Stimulated activated naive CD8-positive, alpha-beta T cell treated with anti-CD3 and anti-CD28 coated beads, Interleukin-15, Interleukin-2, amounts not matched to agents 100 U/mL and 50 U/mL, for 24 hours (primary cell): ENCODE results near the gene CPA5.
"Not testable (repeated sequence)": the region's sequence is repeated elsewhere in the genome, so short reads cannot be mapped to it uniquely, and the experiment has no call there.

Experiments
- ATAC-seq: fragments of 150-1000 bp; cut with Tn5 transposase; one replicate; pipeline ENCODE4 v1.10.0; 2021
- DNase-seq: peaks from one replicate; pipeline ENCODE4 v3.0.0; 2021

Gene CPA5

GRCh38 chr7:130344271-130344866, at the start of gene CPA5:
CPA5 (plus strand) TSS chr7:130344816; CDS start chr7:130346486, 1,670 bp downstream.
- no peak for DNase-seq
- ATAC-seq: no peak

DNA sequence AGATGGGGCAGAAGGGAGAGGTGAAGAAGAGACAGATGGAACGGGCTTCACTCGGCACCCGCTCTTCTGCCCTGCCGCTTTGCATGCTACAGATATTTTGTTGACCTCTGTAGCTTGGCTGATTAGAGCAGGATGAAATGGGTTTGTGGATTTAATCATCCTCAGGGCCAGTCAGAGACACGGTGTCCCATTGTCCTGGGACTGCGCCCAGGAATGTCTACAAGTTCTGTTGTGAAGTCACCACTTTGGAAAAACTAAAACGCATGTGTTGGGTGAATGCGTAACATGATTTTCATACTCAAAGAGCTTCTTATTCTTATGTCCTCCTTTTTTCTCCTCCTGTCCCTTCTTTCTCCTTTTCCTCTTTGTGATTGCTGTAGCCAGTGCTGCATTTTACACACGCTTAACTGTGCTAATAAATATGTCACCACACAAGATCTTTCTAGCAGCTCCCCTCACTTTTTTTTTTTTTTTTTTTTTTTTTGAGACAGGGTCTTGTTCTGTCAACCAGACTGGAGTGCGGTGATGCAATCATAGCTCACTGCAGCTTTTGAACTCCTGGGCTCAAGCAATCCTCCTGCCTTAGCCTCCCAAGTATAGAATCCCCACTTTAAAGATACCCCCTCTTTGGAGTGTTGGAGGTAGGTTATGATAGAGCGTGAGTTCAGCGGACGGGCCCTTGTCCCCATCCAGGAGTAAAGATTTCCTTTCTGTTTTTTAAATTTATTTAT, 48.2 kb upstream of the CPA5 start:
- ATAC-seq (no peak), DNase-seq (no peak)

DNA sequence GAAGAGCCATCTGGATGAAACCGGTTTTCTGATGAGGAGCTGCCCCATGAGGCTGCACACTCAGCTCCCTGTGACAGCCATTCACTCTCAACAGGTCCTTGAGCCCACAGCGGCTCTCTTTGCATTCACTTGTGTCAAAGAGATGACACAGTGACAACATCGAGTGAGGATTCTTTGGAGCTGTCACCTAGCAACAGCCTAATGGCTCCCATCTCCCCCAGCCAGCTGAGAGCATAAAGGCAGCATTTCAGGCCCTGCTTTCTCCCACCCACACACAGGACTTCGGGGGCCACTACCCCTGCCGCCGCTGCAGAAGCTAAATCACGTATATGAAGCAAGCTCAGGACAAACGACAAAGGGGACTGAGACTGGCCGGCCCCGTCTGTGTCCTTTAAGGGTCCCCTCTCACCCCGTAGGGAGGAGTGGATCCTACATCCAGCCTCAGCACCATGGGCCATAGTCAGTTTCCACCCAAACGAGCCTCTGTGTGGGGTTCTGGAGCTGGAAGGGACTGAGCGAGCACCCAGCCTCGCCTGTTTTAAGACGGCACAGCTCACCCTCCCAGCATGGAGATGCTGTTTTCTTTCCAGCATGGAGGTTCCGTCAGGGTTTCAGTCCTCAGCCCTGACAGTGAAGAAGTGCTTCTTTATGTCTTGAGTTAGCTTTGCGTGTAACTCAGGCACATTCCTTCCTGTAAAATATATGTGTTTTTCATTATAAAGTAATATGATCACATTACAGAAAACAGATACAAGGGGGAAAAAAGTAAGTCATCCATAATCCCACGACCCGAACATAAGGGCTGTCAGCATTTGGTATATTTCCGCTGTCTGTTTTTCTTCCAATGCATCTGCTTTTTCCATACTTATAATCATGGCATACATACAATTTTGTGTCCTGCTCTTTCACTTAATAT, 46.7 kb upstream of the CPA5 start:
- no peak for DNase-seq
- ATAC-seq: no peak

DNA sequence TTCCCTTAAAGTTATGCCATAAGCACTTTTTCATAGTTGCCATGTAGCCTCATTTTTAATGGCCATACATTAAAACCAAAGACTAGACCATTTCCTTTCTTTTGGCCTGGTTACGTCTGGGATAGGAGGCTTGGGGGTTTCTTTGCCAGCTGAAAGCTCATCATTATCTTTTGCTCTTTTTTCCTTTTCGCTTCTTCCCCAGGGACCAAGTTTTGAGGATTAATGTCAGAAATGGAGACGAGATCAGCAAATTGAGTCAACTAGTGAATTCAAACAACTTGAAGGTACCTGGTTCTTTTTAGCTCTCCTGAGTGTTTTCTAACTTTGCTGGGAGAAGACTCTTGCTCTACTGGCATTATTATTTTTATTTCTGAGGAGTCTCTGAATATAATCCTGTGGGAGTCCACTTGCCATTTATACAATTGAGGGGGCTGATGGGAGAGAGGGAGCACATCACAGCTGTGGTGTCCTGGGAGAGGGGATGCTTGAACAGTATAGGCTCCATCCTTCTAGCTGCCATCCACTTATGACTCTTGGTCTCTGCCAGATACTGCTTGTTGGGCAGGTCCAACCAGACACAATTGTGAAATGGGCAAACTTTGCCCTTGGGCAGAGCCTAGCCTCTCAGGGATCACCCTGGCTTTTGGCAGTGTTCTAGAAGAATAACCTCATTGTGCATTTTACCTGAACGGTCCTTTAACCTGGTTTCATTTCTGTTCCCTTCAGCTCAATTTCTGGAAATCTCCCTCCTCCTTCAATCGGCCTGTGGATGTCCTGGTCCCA, 45.9 kb upstream of the CPA5 start:
- DNase-seq (no peak), ATAC-seq (no peak)

- DNase-seq (no peak), ATAC-seq (no peak)
Measured at GRCh38 chr7:130299866-130300265, 44.8 kb upstream of the CPA5 start.

DNA sequence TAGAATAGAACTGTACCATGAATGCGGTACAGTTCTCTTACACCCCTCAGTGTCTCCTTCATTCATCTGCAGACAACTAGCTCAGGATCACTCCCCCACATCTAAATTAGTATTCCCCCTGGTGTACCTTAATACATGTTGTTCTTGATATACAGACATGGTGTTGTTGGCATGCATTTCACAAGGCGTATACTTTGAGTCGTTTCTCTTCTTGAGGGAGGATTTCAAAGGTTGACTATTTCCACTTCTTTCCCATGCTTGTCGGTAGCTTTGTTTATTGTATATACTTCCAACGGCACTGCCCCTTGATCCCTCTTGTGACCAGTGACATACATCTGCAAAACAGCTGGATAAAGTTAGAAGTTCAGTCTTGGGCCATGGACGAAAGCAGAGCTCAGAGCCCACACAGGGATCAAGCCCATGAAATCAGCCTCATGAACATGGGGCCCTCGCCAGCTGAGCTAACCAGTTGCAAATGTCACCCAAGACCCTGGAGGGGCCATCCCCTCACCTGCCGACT, 43.1 kb upstream of the CPA5 start:
- ATAC-seq (no peak), DNase-seq (no peak)

DNA sequence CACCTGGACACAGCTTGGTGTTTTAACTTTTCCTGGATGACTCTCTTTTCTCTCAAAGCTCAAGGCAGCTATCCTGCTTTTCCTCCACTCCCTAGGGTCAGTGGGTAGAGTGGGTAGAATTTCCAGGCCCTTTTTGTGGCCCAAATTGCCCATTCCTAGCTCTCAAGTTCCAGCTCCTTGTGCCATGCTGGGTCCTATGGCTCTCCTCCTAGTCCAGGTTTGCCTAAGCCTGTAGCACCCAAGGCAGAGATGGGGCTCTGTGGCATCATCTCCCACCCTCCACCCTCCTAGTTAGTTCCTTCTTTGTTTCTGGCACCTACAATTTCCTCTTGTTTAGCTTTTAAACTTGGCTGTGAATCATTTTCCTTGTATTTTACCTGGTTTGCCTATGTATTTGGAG, 42.0 kb upstream of the CPA5 start:
- no peak for DNase-seq
- ATAC-seq: no peak

DNA sequence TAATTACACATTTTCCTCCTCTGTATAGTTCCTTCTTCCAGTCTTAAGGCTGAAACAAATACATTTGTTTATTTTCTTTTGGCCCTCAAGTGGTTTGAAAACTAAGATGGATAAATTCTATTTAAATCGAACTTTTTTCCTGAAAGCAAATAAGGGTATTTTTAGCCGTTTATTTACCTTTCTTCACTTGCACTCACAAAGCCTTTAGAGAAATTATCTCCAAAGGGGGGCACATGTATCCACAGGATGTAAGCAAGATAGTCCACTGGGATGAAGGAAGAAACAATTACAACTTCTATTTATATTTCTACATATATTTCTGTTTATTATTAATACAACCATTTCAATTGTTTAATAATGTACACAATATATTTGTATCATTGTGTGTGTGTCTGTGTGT, 41.5 kb upstream of the CPA5 start:
- DNase-seq (no peak), ATAC-seq (no peak)

GRCh38 chr7:130303551-130303950, 41.1 kb upstream of the CPA5 start:
- DNase-seq: no peak
- no peak for ATAC-seq

DNA sequence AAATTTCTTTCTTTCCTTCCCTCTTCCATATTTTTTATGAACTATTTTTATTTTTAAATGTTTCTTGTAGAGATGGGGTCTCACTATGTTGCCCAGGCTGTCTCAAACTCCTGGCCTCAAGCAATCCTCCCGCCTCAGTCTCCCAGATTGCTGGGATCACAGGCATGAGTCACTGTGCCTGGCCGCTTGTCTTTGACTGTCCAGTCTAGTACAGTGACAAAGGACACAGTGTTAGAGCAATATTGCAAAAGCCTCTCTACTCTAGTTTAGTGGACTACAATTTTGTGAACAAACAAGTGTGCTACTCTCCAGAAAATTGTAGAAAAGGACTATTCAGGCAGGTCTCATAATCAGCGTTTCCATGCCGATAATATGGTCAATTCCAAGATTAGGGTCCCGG, 40.6 kb upstream of the CPA5 start:
- DNase-seq: no peak
- no peak for ATAC-seq

- ATAC-seq (no peak), DNase-seq (no peak)
Measured at GRCh38 chr7:130304878-130305277, 39.7 kb upstream of the CPA5 start.

- no peak for ATAC-seq
- no peak for DNase-seq
Measured at GRCh38 chr7:130305433-130306042, 39.1 kb upstream of the CPA5 start.

DNA sequence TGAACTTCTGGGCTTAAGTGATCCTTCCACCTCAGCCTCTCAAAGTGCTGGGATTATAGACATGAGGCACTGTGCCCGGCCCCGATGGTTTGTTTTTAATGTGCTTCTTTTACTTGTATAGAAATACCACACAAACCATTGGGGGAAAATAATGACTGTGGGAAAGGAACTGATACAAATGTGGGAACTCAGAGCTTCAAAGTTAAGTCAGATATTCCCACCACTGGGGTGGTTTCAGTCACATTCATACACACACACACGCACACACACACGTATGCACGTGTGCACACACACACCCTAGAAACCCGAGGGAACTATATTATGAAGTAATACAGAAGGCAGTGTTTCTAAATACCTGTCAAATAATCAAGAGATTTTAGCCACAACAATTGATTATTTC, 34.6 kb upstream of the CPA5 start:
- ATAC-seq (no peak), DNase-seq (no peak)

- DNase-seq (no peak), ATAC-seq (no peak)
Measured at GRCh38 chr7:130314305-130314704, 30.3 kb upstream of the CPA5 start.

GRCh38 chr7:130319541-130319940, 25.1 kb upstream of the CPA5 start:
- ATAC-seq: no peak

GRCh38 chr7:130321542-130322229, 22.9 kb upstream of the CPA5 start:
- peak; percentile 23 for ATAC-seq
- DNase-seq: not testable (repeated sequence)

More at GRCh38 chr7:130319541-130319940, 25.1 kb upstream of the CPA5 start:
- no peak for DNase-seq

DNA sequence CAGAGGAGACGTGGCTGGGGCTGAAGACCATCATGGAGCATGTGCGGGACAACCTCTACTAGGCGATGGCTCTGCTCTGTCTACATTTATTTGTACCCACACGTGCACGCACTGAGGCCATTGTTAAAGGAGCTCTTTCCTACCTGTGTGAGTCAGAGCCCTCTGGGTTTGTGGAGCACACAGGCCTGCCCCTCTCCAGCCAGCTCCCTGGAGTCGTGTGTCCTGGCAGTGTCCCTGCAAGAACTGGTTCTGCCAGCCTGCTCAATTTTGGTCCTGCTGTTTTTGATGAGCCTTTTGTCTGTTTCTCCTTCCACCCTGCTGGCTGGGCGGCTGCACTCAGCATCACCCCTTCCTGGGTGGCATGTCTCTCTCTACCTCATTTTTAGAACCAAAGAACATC, 22.0 kb upstream of the CPA5 start:
- DNase-seq (no peak), ATAC-seq (no peak)

GRCh38 chr7:130324306-130324943, 20.2 kb upstream of the CPA5 start:
- ATAC-seq: no peak
- DNase-seq: no peak

DNA sequence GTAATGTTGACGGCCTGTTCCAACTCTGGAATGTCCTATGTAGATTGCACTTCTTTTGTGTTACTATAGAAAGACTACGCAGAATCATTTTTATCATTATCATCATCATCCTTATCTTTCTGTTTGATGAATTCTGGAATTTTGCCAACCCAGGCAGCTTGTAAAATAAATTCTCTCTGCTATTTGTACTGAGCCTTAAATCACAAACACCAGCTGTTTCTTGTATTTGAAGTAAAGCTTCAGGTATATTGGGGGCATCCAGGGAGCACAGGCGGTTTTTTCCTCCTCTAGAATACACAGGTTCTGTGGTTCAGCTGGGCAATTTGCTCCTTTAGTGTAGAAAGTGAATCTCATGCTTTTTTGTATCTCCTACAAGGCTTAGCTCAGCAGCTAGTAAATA, 14.9 kb upstream of the CPA5 start:
- ATAC-seq (no peak), DNase-seq (no peak)

- ATAC-seq: no peak
- no peak for DNase-seq
Measured at GRCh38 chr7:130332259-130333053, 12.2 kb upstream of the CPA5 start.
